ENCODE measurements around the gene CNTRL.

CNTRL gene

DNA sequence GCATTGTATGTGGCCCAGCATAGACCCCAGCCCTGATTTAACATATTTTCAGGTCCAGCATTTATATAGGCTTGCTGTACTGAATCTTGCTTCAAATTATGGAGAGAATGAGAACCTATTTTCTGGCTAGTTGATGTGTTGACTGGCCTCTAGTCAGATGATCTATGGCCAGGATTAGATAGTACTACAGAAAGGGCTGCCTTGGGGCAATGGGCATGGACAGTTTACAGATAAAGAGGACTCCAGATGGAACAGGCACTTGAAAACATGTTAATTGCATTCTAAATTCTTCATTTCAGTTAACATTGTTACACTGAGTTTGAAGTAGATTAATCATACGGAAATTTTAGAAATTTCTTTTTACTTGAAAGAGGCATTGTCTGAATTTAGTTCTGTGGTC lies 65.4 kb downstream of the CNTRL start:
- H3K4me3 ChIP-seq (ENCODE audit: control insufficient read depth, low read depth, low read length): no peak overlapping the region
- TF ChIP-seq, protein P1, sequence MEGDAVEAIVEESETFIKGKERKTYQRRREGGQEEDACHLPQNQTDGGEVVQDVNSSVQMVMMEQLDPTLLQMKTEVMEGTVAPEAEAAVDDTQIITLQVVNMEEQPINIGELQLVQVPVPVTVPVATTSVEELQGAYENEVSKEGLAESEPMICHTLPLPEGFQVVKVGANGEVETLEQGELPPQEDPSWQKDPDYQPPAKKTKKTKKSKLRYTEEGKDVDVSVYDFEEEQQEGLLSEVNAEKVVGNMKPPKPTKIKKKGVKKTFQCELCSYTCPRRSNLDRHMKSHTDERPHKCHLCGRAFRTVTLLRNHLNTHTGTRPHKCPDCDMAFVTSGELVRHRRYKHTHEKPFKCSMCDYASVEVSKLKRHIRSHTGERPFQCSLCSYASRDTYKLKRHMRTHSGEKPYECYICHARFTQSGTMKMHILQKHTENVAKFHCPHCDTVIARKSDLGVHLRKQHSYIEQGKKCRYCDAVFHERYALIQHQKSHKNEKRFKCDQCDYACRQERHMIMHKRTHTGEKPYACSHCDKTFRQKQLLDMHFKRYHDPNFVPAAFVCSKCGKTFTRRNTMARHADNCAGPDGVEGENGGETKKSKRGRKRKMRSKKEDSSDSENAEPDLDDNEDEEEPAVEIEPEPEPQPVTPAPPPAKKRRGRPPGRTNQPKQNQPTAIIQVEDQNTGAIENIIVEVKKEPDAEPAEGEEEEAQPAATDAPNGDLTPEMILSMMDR (IDR thresholded peaks at IDR 0.05; ENCODE audit: control insufficient read depth, insufficient read depth, low read depth, low read length, missing control alignments): no peak
- DNase-seq (ENCODE audit: low read depth): no peak

DNA sequence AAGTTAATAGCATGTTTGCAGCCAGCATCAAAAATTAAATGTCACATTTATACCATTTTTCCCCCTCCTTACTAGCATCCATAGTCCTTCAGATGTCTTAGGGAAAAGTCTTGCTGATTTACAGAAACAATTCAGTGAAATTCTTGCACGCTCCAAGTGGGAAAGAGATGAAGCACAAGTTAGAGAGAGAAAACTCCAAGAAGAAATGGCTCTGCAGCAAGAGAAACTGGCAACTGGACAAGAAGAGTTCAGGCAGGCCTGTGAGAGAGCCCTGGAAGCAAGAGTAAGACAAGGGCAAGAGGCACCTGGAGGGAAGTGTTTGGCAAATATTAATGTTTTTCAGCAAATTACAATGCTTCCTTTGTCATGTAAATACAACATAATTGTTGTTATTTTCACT lies 66.6 kb downstream of the CNTRL start:
- DNase-seq (ENCODE audit: low read depth): no peak
- TF ChIP-seq, protein P1 (IDR thresholded peaks at IDR 0.05; ENCODE audit: control insufficient read depth, insufficient read depth, low read depth, low read length, missing control alignments): no peak
- no peak overlapping the region for H3K4me3 ChIP-seq (ENCODE audit: control insufficient read depth, low read depth, low read length)

DNA sequence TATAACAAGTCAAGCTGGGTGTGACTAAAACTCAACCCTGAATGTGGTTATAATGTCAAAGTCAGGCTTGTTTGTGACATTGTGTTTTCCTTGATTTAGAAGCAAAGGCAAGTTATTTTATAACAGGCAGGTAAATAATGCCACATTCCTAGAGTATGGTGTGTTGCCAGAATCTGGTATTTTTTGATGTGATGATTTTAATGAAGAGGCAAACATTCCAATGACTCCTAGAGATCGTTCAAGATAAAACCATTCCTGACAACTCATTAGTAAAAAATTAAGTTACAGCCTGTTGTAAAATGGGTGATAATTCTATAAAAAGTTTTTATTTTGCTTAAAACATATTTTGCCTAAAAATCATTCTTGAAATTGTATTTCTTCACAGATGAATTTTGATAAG lies 67.0 kb downstream of the CNTRL start:
- no peak for DNase-seq (ENCODE audit: low read depth)
- TF ChIP-seq, protein P1 (IDR thresholded peaks at IDR 0.05; ENCODE audit: control insufficient read depth, insufficient read depth, low read depth, low read length, missing control alignments): no peak
- no peak overlapping the region for H3K4me3 ChIP-seq (ENCODE audit: control insufficient read depth, low read depth, low read length)

DNA sequence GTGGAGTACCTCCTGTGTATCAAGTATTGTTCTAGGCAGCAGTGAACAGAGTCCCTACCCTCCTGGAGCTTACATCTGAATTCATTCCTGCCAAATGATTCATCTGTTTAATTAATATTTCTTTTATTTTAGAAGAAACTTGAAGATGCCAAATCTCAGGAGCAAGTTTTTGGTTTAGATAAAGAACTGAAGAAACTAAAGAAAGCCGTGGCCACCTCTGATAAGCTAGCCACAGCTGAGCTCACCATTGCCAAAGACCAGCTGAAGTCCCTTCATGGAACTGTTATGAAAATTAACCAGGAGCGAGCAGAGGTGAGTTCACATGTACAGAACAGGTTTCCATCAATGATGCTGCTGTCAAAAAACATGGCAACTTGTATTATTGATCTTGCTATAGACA lies 69.0 kb downstream of the CNTRL start:
- DNase-seq (ENCODE audit: low read depth): no peak
- TF ChIP-seq, protein P1 (IDR thresholded peaks at IDR 0.05; ENCODE audit: control insufficient read depth, insufficient read depth, low read depth, low read length, missing control alignments): no peak
- no peak overlapping the region for H3K4me3 ChIP-seq (ENCODE audit: control insufficient read depth, low read depth, low read length)

DNA sequence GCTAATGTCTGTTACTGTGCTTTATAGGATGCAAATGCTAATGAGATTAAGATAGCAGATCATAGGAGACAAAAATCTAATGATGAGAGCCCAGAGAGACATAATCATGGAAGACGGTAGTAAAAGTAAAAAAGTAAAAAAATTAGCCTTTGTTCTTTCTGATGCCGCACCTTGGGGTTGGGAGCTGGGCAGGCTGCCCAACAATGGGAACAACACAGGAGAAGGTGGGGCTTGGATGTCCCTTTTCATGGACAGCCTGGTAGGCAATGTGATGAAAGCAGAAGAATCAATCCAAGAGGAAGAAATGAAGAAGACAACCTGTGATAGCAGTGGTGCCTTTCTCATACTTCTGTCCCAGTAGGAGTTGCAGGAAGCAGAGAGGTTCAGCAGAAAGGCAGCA lies 69.7 kb downstream of the CNTRL start:
- DNase-seq (ENCODE audit: low read depth): no peak
- TF ChIP-seq, protein P1 (IDR thresholded peaks at IDR 0.05; ENCODE audit: control insufficient read depth, insufficient read depth, low read depth, low read length, missing control alignments): no peak
- H3K4me3 ChIP-seq (ENCODE audit: control insufficient read depth, low read depth, low read length): no peak overlapping the region

DNA sequence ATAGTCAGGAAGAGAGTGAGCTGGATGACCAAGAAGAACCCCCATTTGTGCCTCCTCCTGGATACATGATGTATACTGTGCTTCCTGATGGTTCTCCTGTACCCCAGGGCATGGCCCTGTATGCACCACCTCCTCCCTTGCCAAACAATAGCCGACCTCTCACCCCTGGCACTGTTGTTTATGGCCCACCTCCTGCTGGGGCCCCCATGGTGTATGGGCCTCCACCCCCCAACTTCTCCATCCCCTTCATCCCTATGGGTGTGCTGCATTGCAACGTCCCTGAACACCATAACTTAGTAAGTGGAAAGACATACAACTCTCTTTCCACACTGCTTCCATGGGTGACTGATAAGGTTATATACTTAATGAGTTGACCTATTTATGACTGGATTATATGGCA lies 75.4 kb downstream of the CNTRL start:
- TF ChIP-seq, protein P1 (IDR thresholded peaks at IDR 0.05; ENCODE audit: control insufficient read depth, insufficient read depth, low read depth, low read length, missing control alignments): no peak
- no peak for DNase-seq (ENCODE audit: low read depth)
- no peak overlapping the region for H3K4me3 ChIP-seq (ENCODE audit: control insufficient read depth, low read depth, low read length)

DNA sequence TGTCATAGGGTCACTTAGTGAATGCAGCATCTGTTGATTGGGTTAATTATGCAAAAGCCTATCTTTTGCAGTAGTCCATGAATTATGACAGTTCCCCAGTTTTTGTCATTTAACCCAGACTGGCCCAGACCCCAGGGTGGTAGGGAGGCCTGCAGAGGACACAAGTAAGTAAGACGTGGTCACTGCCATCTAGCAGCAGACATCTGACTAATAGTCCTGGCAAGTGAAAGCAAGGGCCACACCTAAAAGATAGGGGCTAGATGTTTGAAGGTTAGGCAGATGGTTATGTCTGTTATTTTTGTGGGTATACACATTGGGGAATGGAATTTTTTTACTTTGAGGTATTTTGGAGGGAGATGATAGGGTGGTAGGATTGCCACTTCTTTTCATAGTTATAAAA lies 78.9 kb downstream of the CNTRL start:
- TF ChIP-seq, protein P1 (IDR thresholded peaks at IDR 0.05; ENCODE audit: control insufficient read depth, insufficient read depth, low read depth, low read length, missing control alignments): no peak
- DNase-seq (ENCODE audit: low read depth): no peak
- no peak overlapping the region for H3K4me3 ChIP-seq (ENCODE audit: control insufficient read depth, low read depth, low read length)

Measured in AG09309 (cell line).